IMR-90 (cell line): ENCODE measurements around the gene CXCR2. TPM values are rescaled to one million over a fixed set of nuclear protein-coding genes. Genes with fewer than 3 reads are reported as not detected.

Experiments used
- ATAC-seq: fragments of 200-7000 bp; cut with Tn5 transposase; 2 replicates; pipeline ENCODE4 v1.9.1; 2020; ENCODE audit warnings: low read depth, mild to moderate bottlenecking, moderate library complexity
- BruUV-seq: library from RNA; stranded (reverse); fragments of 400-500 nt; replicated peaks from 2 replicates; lab custom pipeline; 2021; lab: Mats Ljungman, UMichigan
- CTCF ChIA-PET: fragments of 300-600 bp; formaldehyde crosslinking; extraction: SDS; loops from one replicate; lab custom pipeline; 2021; ENCODE audit warnings: antibody characterized with exemption; lab: Yijun Ruan, JAX
- POLR2A ChIA-PET: fragments of 300-600 bp; sonication (Branson Sonifier 250); formaldehyde crosslinking; loops from one replicate; lab custom pipeline; 2022; ENCODE audit warnings: antibody characterized with exemption; ENCODE audit not compliant: unreplicated experiment; lab: Charles Lee
- DNase-seq: peaks from one replicate; pipeline ENCODE4 v3.0.0; 2013
- H2AFZ ChIP-seq: replicated peaks from 2 replicates; pipeline ENCODE3; 2013; ENCODE audit warnings: low read length, mild to moderate bottlenecking; ENCODE audit not compliant: poor library complexity
- H2AK5ac ChIP-seq: 2 replicates; pipeline ENCODE4 v1.6.1; 2013; ENCODE audit warnings: low read depth, low read length, inconsistent platforms
- H2AK9ac ChIP-seq: replicated peaks from 2 replicates; pipeline ENCODE3; 2013; ENCODE audit warnings: mild to moderate bottlenecking, low read depth, low read length, moderate library complexity; ENCODE audit not compliant: poor library complexity
- H2BK120ac ChIP-seq: 2 replicates; pipeline ENCODE4 v1.6.1; 2013; ENCODE audit warnings: low read depth, low read length, inconsistent platforms
- H2BK15ac ChIP-seq: 3 replicates; pipeline ENCODE4 v1.6.1; 2013; ENCODE audit warnings: low read depth, low read length, inconsistent platforms
- H2BK20ac ChIP-seq: 2 replicates; pipeline ENCODE4 v1.6.1; 2013; ENCODE audit warnings: low read depth, mild to moderate bottlenecking, inconsistent platforms, low read length, moderate library complexity
- H2BK5ac ChIP-seq: 2 replicates; pipeline ENCODE4 v1.6.1; 2013; ENCODE audit warnings: mild to moderate bottlenecking, low read depth, low read length, inconsistent platforms; ENCODE audit not compliant: poor library complexity, severe bottlenecking
- H3K14ac ChIP-seq: replicated peaks from 2 replicates; pipeline ENCODE4 v1.6.1; 2013; ENCODE audit warnings: low read depth, low read length, inconsistent platforms
- H3K18ac ChIP-seq: 2 replicates; pipeline ENCODE4 v1.6.1; 2013; ENCODE audit warnings: low read depth, low read length, control low read depth
- H3K23ac ChIP-seq: 2 replicates; pipeline ENCODE4 v1.6.1; 2013; ENCODE audit warnings: low read depth, low read length, inconsistent platforms
- H3K27ac ChIP-seq: 2 replicates; pipeline ENCODE4 v1.5.1; 2013; ENCODE audit warnings: mild to moderate bottlenecking, control low read depth, low read length; ENCODE audit not compliant: insufficient read depth
- H3K27me3 ChIP-seq: 2 replicates; pipeline ENCODE4 v1.6.1; 2013; ENCODE audit warnings: low read length; ENCODE audit not compliant: control insufficient read depth, insufficient read depth
- H3K36me3 ChIP-seq: 2 replicates; pipeline ENCODE4 v1.6.1; 2013; ENCODE audit warnings: low read length, mixed read lengths; ENCODE audit not compliant: control insufficient read depth, insufficient read depth
- H3K4ac ChIP-seq: 2 replicates; pipeline ENCODE4 v1.6.1; 2013; ENCODE audit warnings: low read depth, low read length, inconsistent platforms
- H3K4me1 ChIP-seq: 2 replicates; pipeline ENCODE4 v1.6.1; 2013; ENCODE audit warnings: low read length, mixed read lengths; ENCODE audit not compliant: control insufficient read depth, insufficient read depth
- H3K4me2 ChIP-seq: 2 replicates; pipeline ENCODE4 v1.6.1; 2013; ENCODE audit warnings: low read depth, mild to moderate bottlenecking, control low read depth, low read length, moderate library complexity
- H3K4me3 ChIP-seq: 2 replicates; pipeline ENCODE4 v1.5.1; 2013; ENCODE audit warnings: low read depth, mild to moderate bottlenecking, control low read depth, low read length, moderate library complexity; ENCODE audit not compliant: insufficient read depth
- H3K56ac ChIP-seq: 2 replicates; pipeline ENCODE4 v1.6.1; 2013; ENCODE audit warnings: low read length, inconsistent platforms; ENCODE audit not compliant: insufficient read depth; ENCODE audit errors: extremely low read depth
- H3K79me1 ChIP-seq, 2 experiments: 2 replicates each; pipeline ENCODE4 v1.6.1; 2013; ENCODE audit warnings: low read length in 2 of 2, inconsistent platforms in 1 of 2, low read depth in 1 of 2
- H3K9ac ChIP-seq: 2 replicates; pipeline ENCODE4 v1.6.1; 2013; ENCODE audit warnings: low read depth, low read length, control low read depth
- H3K9me1 ChIP-seq: 2 replicates; pipeline ENCODE4 v1.6.1; 2013; ENCODE audit warnings: low read length, inconsistent platforms; ENCODE audit not compliant: insufficient read depth
- H3K9me3 ChIP-seq: 2 replicates; pipeline ENCODE4 v1.6.1; 2013; ENCODE audit warnings: low read length; ENCODE audit not compliant: control insufficient read depth, insufficient read depth
- H4K20me1 ChIP-seq: 2 replicates; pipeline ENCODE4 v1.6.1; 2013; ENCODE audit warnings: low read length, inconsistent platforms; ENCODE audit not compliant: insufficient read depth
- H4K5ac ChIP-seq: 2 replicates; pipeline ENCODE4 v1.6.1; 2013; ENCODE audit warnings: mild to moderate bottlenecking, low read depth, low read length, control low read depth
- H4K8ac ChIP-seq, 2 experiments: 2 replicates each; pipeline ENCODE4 v1.6.1; 2013; ENCODE audit warnings: low read depth in 2 of 2, low read length in 2 of 2, control low read depth in 1 of 2, inconsistent platforms in 1 of 2
- H4K91ac ChIP-seq: 2 replicates; pipeline ENCODE4 v1.6.1; 2013; ENCODE audit warnings: low read depth, low read length, inconsistent platforms; ENCODE audit not compliant: insufficient read depth
- CTCF ChIP-seq: conservative IDR thresholded peaks from 2 replicates; pipeline ENCODE4 v1.5.1; 2012; ENCODE audit warnings: mild to moderate bottlenecking, low read depth, low read length, improper control_type of control experiment
- FOS ChIP-seq: fragments of 150-350 bp; IDR thresholded peaks from 2 replicates; pipeline ENCODE4 v1.6.1; 2016; ENCODE audit warnings: low read depth, low read length
- MAFK ChIP-seq: IDR thresholded peaks from 2 replicates; pipeline ENCODE4 v1.6.1; 2012; ENCODE audit warnings: low read depth, low read length, improper control_type of control experiment
- MAZ ChIP-seq: IDR thresholded peaks from 2 replicates; pipeline ENCODE4 v1.6.1; 2012; ENCODE audit warnings: low read depth, mild to moderate bottlenecking, low read length, improper control_type of control experiment, moderate library complexity, borderline replicate concordance
- NFE2L2 ChIP-seq: fragments of 150-350 bp; IDR thresholded peaks from 2 replicates; pipeline ENCODE4 v1.6.1; 2016; ENCODE audit warnings: low read depth, mild to moderate bottlenecking, low read length
- POLR2A ChIP-seq: IDR thresholded peaks from 2 replicates; pipeline ENCODE4 v1.6.1; 2012; ENCODE audit warnings: mild to moderate bottlenecking, low read depth, low read length
- RAD21 ChIP-seq: IDR thresholded peaks from 2 replicates; pipeline ENCODE4 v1.6.1; 2012; ENCODE audit warnings: low read length, improper control_type of control experiment
- RCOR1 ChIP-seq: IDR thresholded peaks from 2 replicates; pipeline ENCODE4 v1.6.1; 2012; ENCODE audit warnings: mild to moderate bottlenecking, low read length, improper control_type of control experiment; ENCODE audit not compliant: insufficient replicate concordance
- RFX5 ChIP-seq: IDR thresholded peaks from 2 replicates; pipeline ENCODE4 v1.8.0; 2012; ENCODE audit warnings: low read depth, mild to moderate bottlenecking, low read length, moderate library complexity
- USF2 ChIP-seq: fragments of 150-350 bp; IDR thresholded peaks from 2 replicates; pipeline ENCODE4 v1.6.1; 2017; ENCODE audit warnings: mild to moderate bottlenecking, antibody characterized with exemption, low read length, low read depth
- WGBS, 2 experiments: methylation state at CpG; one replicate each; pipeline versions ENCODE4 v1.1.5 to v1.1.7; 2013; ENCODE audit warnings: missing lambda C conversion rate in 2 of 2; ENCODE audit not compliant: insufficient read length in 1 of 2; ENCODE audit errors: extremely low coverage in 2 of 2; 5-methylcytosine and 5-hydroxymethylcytosine counted together
- dilution Hi-C: fragments of 300-500 bp; cut with HindIII; formaldehyde crosslinking; loops from one replicate; pipeline ENCODE4 v1.14.3; 2018; ENCODE audit warnings: low sequenced_read_pairs; ENCODE audit not compliant: unreplicated experiment
- in situ Hi-C: fragments of 300-500 bp; cut with MboI; formaldehyde crosslinking; loops from 3 replicates; pipeline ENCODE4 v1.14.3; 2019; ENCODE audit warnings: low sequenced_read_pairs, inconsistent platforms, mixed read lengths
- intact Hi-C: fragments of 100-400 bp; cut with micrococcal nuclease; formaldehyde crosslinking; loops from 2 replicates; pipeline ENCODE4 v1.10.0; 2022
- polyA plus RNA-seq, 3 experiments: library from polyadenylated mRNA; depleted of rRNA; stranded (reverse); fragments of >200 nt; gene quantifications; 2 replicates each; pipeline ENCODE4 v1.2.3, GENCODE V29; 2012; ENCODE audit warnings: low replicate concordance in 1 of 3
- total RNA-seq: library from RNA; depleted of rRNA; stranded (reverse); fragments of >200 nt; gene quantifications from 2 replicates; pipeline ENCODE4 v1.2.3, GENCODE V29; 2012

The CXCR2 gene
- total and polyA plus RNA-seq, 2 of the 4 experiments (the other 2 are of a cell fraction), result not detected

GRCh38 chr2:218180467-218181114 is 54.8 kb downstream of the CXCR2 start:
- Histone ChIP-seq H3K36me3 (no peaks in the 10 kb centered on the region), H4K8ac (no peak overlapping the region), H2BK5ac (no peak overlapping the region), H4K5ac (no peak overlapping the region), H3K9me1 (no peaks in the 10 kb centered on the region), H3K79me1 (no peaks in the 10 kb centered on the region), H3K27me3 (peaks cover 37% of the 10 kb centered on the region), H3K56ac (no peak overlapping the region), H2BK120ac (no peak overlapping the region), H3K9ac (no peak overlapping the region), H2BK15ac (no peak overlapping the region), H4K20me1 (no peaks in the 10 kb centered on the region), H2AK5ac (no peak overlapping the region), H3K9me3 (no peaks in the 10 kb centered on the region), H2AFZ (no peak overlapping the region), H3K4me3 (no peak overlapping the region), H4K91ac (no peak overlapping the region), H3K4me2 (no peak overlapping the region), H3K4me1 (no peaks in the 10 kb centered on the region), H3K14ac (no peak overlapping the region), H3K27ac (no peak overlapping the region), H2AK9ac (no peak overlapping the region), H3K18ac (no peak overlapping the region), H3K23ac (no peak overlapping the region), H3K4ac (no peak overlapping the region), H2BK20ac (no peak overlapping the region)
- dilution Hi-C loops (no loop called here), in situ Hi-C loops (no loop called here), intact Hi-C loops (no loop called here)
- POLR2A ChIA-PET, result no interaction called here
- DNase-seq, result no peak
- no peak for TF ChIP-seq FOS
- no peak for TF ChIP-seq MAZ
- no peak for TF ChIP-seq MAFK
- TF ChIP-seq NFE2L2, result no peak
- no peak for TF ChIP-seq RFX5
- TF ChIP-seq RAD21, result no peak
- no peak for TF ChIP-seq POLR2A
- no peak for TF ChIP-seq USF2
- TF ChIP-seq RCOR1, result no peak
- TF ChIP-seq CTCF, result no peak
- 85% methylated on average over 3 of the region's 9 CpGs; no CpG with 5 or more reads in 1 of the 2 experiments for WGBS, 2 experiments
- ATAC-seq, result no peak
- CTCF ChIA-PET, result interaction anchor here (1.1 kb wide), 1 partner anchor 11 kb away, joined by 3 read pairs; no protein-coding TSS in a partner anchor
- no TSS peak for BruUV-seq
